Esophagus (tissue), 2 donors: ENCODE results near the gene PCDHGA3. TPM values are rescaled to one million over a fixed set of nuclear protein-coding genes. Genes with fewer than 3 reads are reported as not detected.
"Not testable (repeated sequence)": the region's sequence is repeated elsewhere in the genome, so short reads cannot be mapped to it uniquely, and the experiment has no call there.

Experiments
- H3K27ac ChIP-seq, 2 donors: one replicate each; pipeline ENCODE4 v1.5.1; 2013; ENCODE audit warnings: low read depth in 2 of 2, mild to moderate bottlenecking in 2 of 2, inconsistent platforms in 1 of 2, low read length in 1 of 2, moderate library complexity in 1 of 2
- H3K27me3 ChIP-seq, 2 donors: one replicate each; pipeline ENCODE4 v1.6.1; 2013; ENCODE audit warnings: low read length in 2 of 2, control low read depth in 1 of 2, mild to moderate bottlenecking in 1 of 2; ENCODE audit not compliant: insufficient read depth in 2 of 2, control insufficient read depth in 1 of 2
- H3K36me3 ChIP-seq, 2 donors: one replicate each; pipeline ENCODE4 v1.6.1; 2013; ENCODE audit warnings: low read length in 1 of 2; ENCODE audit not compliant: control insufficient read depth in 2 of 2, insufficient read depth in 2 of 2
- H3K4me1 ChIP-seq, 2 donors: one replicate each; pipeline ENCODE4 v1.6.1; 2013; ENCODE audit warnings: low read length in 1 of 2; ENCODE audit not compliant: control insufficient read depth in 2 of 2, insufficient read depth in 2 of 2
- H3K4me3 ChIP-seq, 2 donors: one replicate each; pipeline ENCODE4 v1.5.1; 2013; ENCODE audit warnings: low read length in 2 of 2, mild to moderate bottlenecking in 2 of 2, low read depth in 1 of 2, moderate library complexity in 1 of 2
- H3K9me3 ChIP-seq, 2 donors: one replicate each; pipeline ENCODE4 v1.6.1; 2013; ENCODE audit warnings: mild to moderate bottlenecking in 2 of 2, low read depth in 1 of 2, low read length in 1 of 2, moderate library complexity in 1 of 2; ENCODE audit not compliant: control insufficient read depth in 2 of 2, insufficient read depth in 1 of 2
- WGBS, 2 donors: extraction: QIAGEN DNeasy Blood & Tissue Kit; methylation state at CpG; one replicate each; pipeline ENCODE4 v1.1.7; 2013; 5-methylcytosine and 5-hydroxymethylcytosine counted together
- polyA plus RNA-seq, 2 donors: library from polyadenylated mRNA; stranded (reverse); fragments of 200-250 nt; gene quantifications; one replicate each; pipeline ENCODE4 v1.2.3, GENCODE V29; 2013
- donor health status: healthy with polysubstance abuse.
- donor health status: Bipolar disorder and iron deficiency.

Gene PCDHGA3
- polyA plus RNA-seq, 2 donors: 0.08 to 0.12 TPM

DNA sequence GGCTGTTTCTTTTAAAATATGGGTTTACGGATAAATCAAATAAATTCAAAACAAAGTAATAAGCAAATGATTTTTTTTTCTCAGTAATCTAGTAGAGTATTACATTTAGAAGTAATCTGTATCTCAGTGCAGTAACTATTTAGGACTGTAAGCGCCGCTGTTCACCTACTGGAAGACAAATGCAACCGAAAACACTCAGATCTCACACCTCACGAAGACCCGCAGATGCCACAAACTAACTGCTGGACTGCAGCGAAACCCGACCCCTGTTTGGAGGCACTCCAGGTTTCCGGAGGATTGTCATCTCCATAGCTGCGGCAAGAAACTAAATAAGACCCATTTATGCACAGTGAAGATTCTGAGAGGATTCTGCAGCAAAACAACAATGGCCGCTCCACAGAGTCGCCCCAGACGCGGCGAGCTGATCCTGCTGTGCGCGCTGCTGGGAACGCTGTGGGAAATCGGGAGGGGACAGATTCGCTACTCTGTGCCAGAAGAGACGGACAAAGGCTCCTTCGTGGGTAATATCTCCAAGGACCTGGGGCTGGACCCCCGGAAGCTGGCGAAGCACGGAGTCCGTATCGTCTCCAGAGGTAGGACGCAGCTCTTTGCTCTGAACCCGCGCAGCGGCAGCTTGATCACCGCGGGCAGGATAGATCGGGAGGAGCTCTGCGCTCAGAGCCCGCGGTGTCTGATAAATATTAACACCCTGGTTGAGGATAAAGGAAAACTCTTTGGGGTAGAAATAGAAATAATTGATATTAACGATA is 49.0 kb downstream of the PCDHGA3 start, which contains the start of gene PCDHGA8:
Gene PCDHGA8 (plus strand): TSS at position 205 of the 770 bp plus-strand sequence. CDS start 181 bp downstream, at position 386.
- H3K27ac ChIP-seq: no peak within 1 kb of the TSS
- no peaks in the 10 kb centered on the region for H3K36me3 ChIP-seq
- H3K4me1 ChIP-seq: no peaks in the 10 kb centered on the region
- H3K27me3 ChIP-seq: peaks cover 0 to 5% of the 10 kb centered on the region in 2 donors
- no peak within 1 kb of the TSS for H3K4me3 ChIP-seq
- 25 to 30% methylated on average over 38 of the region's 38 CpGs for WGBS, 2 donors
- peaks cover 33 to 42% of the 10 kb centered on the region in 2 donors for H3K9me3 ChIP-seq

GRCh38 chr5:141393267-141393666 is 49.6 kb downstream of the PCDHGA3 start:
- Histone ChIP-seq H3K27ac (no peak overlapping the region), H3K4me1 (no peaks in the 10 kb centered on the region), H3K36me3 (no peaks in the 10 kb centered on the region), H3K4me3 (no peak overlapping the region), H3K27me3 (peaks cover 0 to 5% of the 10 kb centered on the region in 2 donors), H3K9me3 (peaks cover 36 to 44% of the 10 kb centered on the region in 2 donors)
- 36% methylated on average over 21 of the region's 21 CpGs for WGBS, 2 donors

- peaks cover 30 to 39% of the 10 kb centered on the region in 2 donors for H3K9me3 ChIP-seq
- not testable (repeated sequence) for H3K27ac ChIP-seq, H3K4me3 ChIP-seq, H3K4me1 ChIP-seq, H3K36me3 ChIP-seq, H3K27me3 ChIP-seq
- WGBS, 2 donors: 42% methylated on average over 41 to 46 of the region's 53 CpGs
These were observed 51.0 kb downstream of the PCDHGA3 start for GRCh38 chr5:141394401-141395187.

Other genes with a start within 250 kb of the PCDHGA3 start
- under 1 TPM; 0.31 to 0.33 TPM for gene PCDHB2, start 249.2 kb upstream of the PCDHGA3 start, polyA plus RNA-seq
- under 1 TPM; 0.10 to 0.14 TPM for gene PCDHB3, start 243.4 kb upstream of the PCDHGA3 start, polyA plus RNA-seq
- under 1 TPM; 0.20 to 0.36 TPM for gene PCDHB4, start 222.0 kb upstream of the PCDHGA3 start, polyA plus RNA-seq
- gene PCDHB5, start 208.6 kb upstream of the PCDHGA3 start, polyA plus RNA-seq: under 1 TPM; 0.14 to 0.26 TPM
- gene PCDHB6, start 193.8 kb upstream of the PCDHGA3 start, polyA plus RNA-seq: under 1 TPM; 0.06 to 0.09 TPM
- under 1 TPM; 0.02 to 0.14 TPM for gene PCDHB7, start 171.2 kb upstream of the PCDHGA3 start, polyA plus RNA-seq
- under 1 TPM; 0.04 TPM for gene PCDHB8, start 166.0 kb upstream of the PCDHGA3 start, polyA plus RNA-seq
- under 1 TPM; 0.08 to 0.16 TPM for gene PCDHB16, start 161.4 kb upstream of the PCDHGA3 start, polyA plus RNA-seq
- under 1 TPM; 0.16 to 0.18 TPM for gene PCDHB9, start 156.7 kb upstream of the PCDHGA3 start, polyA plus RNA-seq
- under 1 TPM; 0.10 to 0.44 TPM for gene PCDHB10, start 151.5 kb upstream of the PCDHGA3 start, polyA plus RNA-seq
- gene PCDHB11, start 144.2 kb upstream of the PCDHGA3 start, polyA plus RNA-seq: under 1 TPM; 0.16 to 0.47 TPM
- under 1 TPM; 0.08 to 0.15 TPM for gene PCDHB12, start 135.1 kb upstream of the PCDHGA3 start, polyA plus RNA-seq
- gene PCDHB13, start 129.9 kb upstream of the PCDHGA3 start, polyA plus RNA-seq: under 1 TPM; 0.29 to 0.33 TPM
- gene PCDHB14, start 120.5 kb upstream of the PCDHGA3 start, polyA plus RNA-seq: under 1 TPM; 0.67 to 0.88 TPM
- under 1 TPM; 0.37 to 0.80 TPM for gene PCDHB15, start 98.4 kb upstream of the PCDHGA3 start, polyA plus RNA-seq
- gene SLC25A2, start 39.8 kb upstream of the PCDHGA3 start, polyA plus RNA-seq: under 1 TPM; 0.05 to 0.29 TPM
- gene TAF7, start 23.0 kb upstream of the PCDHGA3 start, polyA plus RNA-seq: 10 to 100 TPM; 22.5 to 35.3 TPM
- gene PCDHGA1, start 13.3 kb upstream of the PCDHGA3 start, polyA plus RNA-seq: under 1 TPM; 0.13 to 0.22 TPM
- gene PCDHGA2, start 5.1 kb upstream of the PCDHGA3 start, polyA plus RNA-seq: under 1 TPM; 0.14 to 0.27 TPM
- gene PCDHGB1, start 6.3 kb downstream of the PCDHGA3 start, polyA plus RNA-seq: under 1 TPM; 0.19 to 0.39 TPM
- under 1 TPM; 0.11 to 0.12 TPM for gene PCDHGA4, start 11.2 kb downstream of the PCDHGA3 start, polyA plus RNA-seq
- under 1 TPM; 0.20 to 0.39 TPM for gene PCDHGB2, start 16.2 kb downstream of the PCDHGA3 start, polyA plus RNA-seq
- under 1 TPM; 0.14 to 0.28 TPM for gene PCDHGA5, start 20.3 kb downstream of the PCDHGA3 start, polyA plus RNA-seq
- gene PCDHGB3, start 26.4 kb downstream of the PCDHGA3 start, polyA plus RNA-seq: under 1 TPM; 0.13 to 0.37 TPM
- under 1 TPM; 0.36 to 0.63 TPM for gene PCDHGA6, start 30.1 kb downstream of the PCDHGA3 start, polyA plus RNA-seq
- under 1 TPM; 0.24 to 0.53 TPM for gene PCDHGA7, start 38.9 kb downstream of the PCDHGA3 start, polyA plus RNA-seq
- gene PCDHGB4, start 43.9 kb downstream of the PCDHGA3 start, polyA plus RNA-seq: under 1 TPM; 0.36 to 0.37 TPM
- gene PCDHGA8, start 48.8 kb downstream of the PCDHGA3 start, polyA plus RNA-seq: under 1 TPM; 0.06 to 0.29 TPM
- gene PCDHGB5, start 54.1 kb downstream of the PCDHGA3 start, polyA plus RNA-seq: 1 to 10 TPM; 1.0 to 1.7 TPM
- gene PCDHGA9, start 58.9 kb downstream of the PCDHGA3 start, polyA plus RNA-seq: under 1 TPM; 0.54 to 0.83 TPM
- gene PCDHGB6, start 64.2 kb downstream of the PCDHGA3 start, polyA plus RNA-seq: under 1 TPM; 0.60 to 0.92 TPM
- gene PCDHGA10, start 69.2 kb downstream of the PCDHGA3 start, polyA plus RNA-seq: 1 to 10 TPM; 1.1 to 1.2 TPM
- gene PCDHGB7, start 73.8 kb downstream of the PCDHGA3 start, polyA plus RNA-seq: 1 to 10 TPM; 1.2 to 1.4 TPM
- gene PCDHGA11, start 77.2 kb downstream of the PCDHGA3 start, polyA plus RNA-seq: under 1 TPM; 0.44 to 0.75 TPM
- gene PCDHGA12, start 86.7 kb downstream of the PCDHGA3 start, polyA plus RNA-seq: under 1 TPM; 0.34 to 0.65 TPM
- gene PCDHGC3, start 132.1 kb downstream of the PCDHGA3 start, polyA plus RNA-seq: 10 to 100 TPM; 25.8 to 32.1 TPM
- under 1 TPM; 0.05 to 0.45 TPM for gene PCDHGC4, start 141.2 kb downstream of the PCDHGA3 start, polyA plus RNA-seq
- gene PCDHGC5, start 145.3 kb downstream of the PCDHGA3 start, polyA plus RNA-seq: under 1 TPM; 0.05 to 0.43 TPM